Measurements from ENCODE around the gene FRYL. TPM values are rescaled to one million over a fixed set of nuclear protein-coding genes. Genes with fewer than 3 reads are reported as not detected.
A peak's percentile ranks its signal among the peaks of the same experiment; 100 is the strongest.

The FRYL gene
- total RNA-seq, 1 donor, result 42.0 TPM

- H3K79me2 ChIP-seq (ENCODE audit: insufficient read depth, low read length), result no peaks in the 10 kb centered on the region
- DNase-seq (ENCODE audit: insufficient read length, low spot score, missing footprints), result no peak
- TF ChIP-seq CTCF (IDR thresholded peaks at IDR 0.05; ENCODE audit: extremely low read depth, low read depth, low read length), result peak; percentile 29
- H3K4me1 ChIP-seq (ENCODE audit: insufficient read depth, low read length), result no peaks in the 10 kb centered on the region
- H3K4me2 ChIP-seq (ENCODE audit: insufficient read depth, low read length), result no peak overlapping the region
- H3K4me3 ChIP-seq (ENCODE audit: insufficient read depth, low read length), result no peak overlapping the region
- peaks cover 31% of the 10 kb centered on the region for H3K36me3 ChIP-seq (ENCODE audit: insufficient read depth, low read length)
- H2AFZ ChIP-seq (ENCODE audit: low read length), result no peak overlapping the region
- H3K9me3 ChIP-seq (ENCODE audit: low read depth, low read length), result no peaks in the 10 kb centered on the region
- H4K20me1 ChIP-seq (ENCODE audit: insufficient read depth, low read length), result no peaks in the 10 kb centered on the region
- no peaks in the 10 kb centered on the region for H3K27me3 ChIP-seq (ENCODE audit: insufficient read depth, low read length)
- H3K27ac ChIP-seq (ENCODE audit: low read depth, low read length), result no peak overlapping the region
Observed at GRCh38 chr4:48557478-48557877, 222.6 kb downstream of the FRYL start.

GRCh38 chr4:48556268-48556667, 223.8 kb downstream of the FRYL start:
- no peak for DNase-seq (ENCODE audit: insufficient read length, low spot score, missing footprints)
- Histone ChIP-seq H3K27me3 (ENCODE audit: insufficient read depth, low read length) (no peaks in the 10 kb centered on the region), H3K9me3 (ENCODE audit: low read depth, low read length) (no peaks in the 10 kb centered on the region), H3K36me3 (ENCODE audit: insufficient read depth, low read length) (peaks cover 31% of the 10 kb centered on the region), H3K79me2 (ENCODE audit: insufficient read depth, low read length) (no peaks in the 10 kb centered on the region), H3K4me3 (ENCODE audit: insufficient read depth, low read length) (no peak overlapping the region), H3K4me1 (ENCODE audit: insufficient read depth, low read length) (no peaks in the 10 kb centered on the region), H3K27ac (ENCODE audit: low read depth, low read length) (no peak overlapping the region), H2AFZ (ENCODE audit: low read length) (no peak overlapping the region), H3K4me2 (ENCODE audit: insufficient read depth, low read length) (no peak overlapping the region), H4K20me1 (ENCODE audit: insufficient read depth, low read length) (no peaks in the 10 kb centered on the region)
- TF ChIP-seq CTCF (IDR thresholded peaks at IDR 0.05; ENCODE audit: extremely low read depth, low read depth, low read length), result no peak

- no peaks in the 10 kb centered on the region for H3K79me2 ChIP-seq (ENCODE audit: insufficient read depth, low read length)
- H3K36me3 ChIP-seq (ENCODE audit: insufficient read depth, low read length), result peaks cover 24% of the 10 kb centered on the region
- no peaks in the 10 kb centered on the region for H3K27me3 ChIP-seq (ENCODE audit: insufficient read depth, low read length)
- H3K9me3 ChIP-seq (ENCODE audit: low read depth, low read length), result no peaks in the 10 kb centered on the region
- no peak overlapping the region for H2AFZ ChIP-seq (ENCODE audit: low read length)
- TF ChIP-seq CTCF (IDR thresholded peaks at IDR 0.05; ENCODE audit: extremely low read depth, low read depth, low read length), result no peak
- no peak for DNase-seq (ENCODE audit: insufficient read length, low spot score, missing footprints)
- no peaks in the 10 kb centered on the region for H4K20me1 ChIP-seq (ENCODE audit: insufficient read depth, low read length)
- H3K4me3 ChIP-seq (ENCODE audit: insufficient read depth, low read length), result no peak overlapping the region
- H3K4me2 ChIP-seq (ENCODE audit: insufficient read depth, low read length), result no peak overlapping the region
- H3K27ac ChIP-seq (ENCODE audit: low read depth, low read length), result no peak overlapping the region
- no peaks in the 10 kb centered on the region for H3K4me1 ChIP-seq (ENCODE audit: insufficient read depth, low read length)
Observed at GRCh38 chr4:48554606-48555005, 225.5 kb downstream of the FRYL start.

- Histone ChIP-seq H3K4me2 (ENCODE audit: insufficient read depth, low read length) (no peak overlapping the region), H3K9me3 (ENCODE audit: low read depth, low read length) (no peaks in the 10 kb centered on the region), H4K20me1 (ENCODE audit: insufficient read depth, low read length) (no peaks in the 10 kb centered on the region), H3K27me3 (ENCODE audit: insufficient read depth, low read length) (no peaks in the 10 kb centered on the region), H3K4me3 (ENCODE audit: insufficient read depth, low read length) (no peak overlapping the region), H3K36me3 (ENCODE audit: insufficient read depth, low read length) (peaks cover 19% of the 10 kb centered on the region), H3K27ac (ENCODE audit: low read depth, low read length) (no peak overlapping the region), H3K4me1 (ENCODE audit: insufficient read depth, low read length) (no peaks in the 10 kb centered on the region), H2AFZ (ENCODE audit: low read length) (no peak overlapping the region), H3K79me2 (ENCODE audit: insufficient read depth, low read length) (no peaks in the 10 kb centered on the region)
- no peak for DNase-seq (ENCODE audit: insufficient read length, low spot score, missing footprints)
- TF ChIP-seq CTCF (IDR thresholded peaks at IDR 0.05; ENCODE audit: extremely low read depth, low read depth, low read length), result no peak
Observed at GRCh38 chr4:48553720-48554119, 226.4 kb downstream of the FRYL start.
